KMS-11 (cell line): ENCODE data around the gene OGDH.

ENCODE experiments used
- H2AFZ ChIP-seq: fragments of 200-600 bp; sonication (generic); 2 replicates; pipeline ENCODE4 v1.6.1; 2016; ENCODE audit warnings: antibody characterized with exemption, mixed run types, low read depth
- H3K27ac ChIP-seq: fragments of 200-600 bp; sonication (generic); 2 replicates; pipeline ENCODE4 v1.6.1; 2016; ENCODE audit warnings: mild to moderate bottlenecking, mixed run types
- H3K27me3 ChIP-seq: fragments of 200-600 bp; sonication (generic); 2 replicates; pipeline ENCODE4 v1.6.1; 2017; ENCODE audit warnings: mild to moderate bottlenecking, low read depth, mixed run types, moderate library complexity; ENCODE audit not compliant: insufficient read depth
- H3K36me3 ChIP-seq: fragments of 200-600 bp; sonication (generic); 2 replicates; pipeline ENCODE4 v1.6.1; 2017; ENCODE audit warnings: mild to moderate bottlenecking, mixed run types; ENCODE audit not compliant: insufficient read depth
- H3K4me1 ChIP-seq: fragments of 200-600 bp; sonication (generic); 2 replicates; pipeline ENCODE4 v1.6.1; 2016; ENCODE audit warnings: mild to moderate bottlenecking, low read depth, mixed run types; ENCODE audit not compliant: poor library complexity, severe bottlenecking
- H3K4me2 ChIP-seq: fragments of 200-600 bp; sonication (generic); 2 replicates; pipeline ENCODE4 v1.7.0; 2016; ENCODE audit warnings: mild to moderate bottlenecking, mixed run types
- H3K4me3 ChIP-seq: fragments of 200-600 bp; sonication (generic); IDR thresholded peaks from 2 replicates; pipeline ENCODE4 v1.6.1; 2017; ENCODE audit warnings: low read depth, low read length, mixed read lengths; ENCODE audit not compliant: insufficient read depth
- H3K79me2 ChIP-seq: fragments of 200-600 bp; sonication (generic); 2 replicates; pipeline ENCODE4 v1.6.1; 2016; ENCODE audit warnings: low read depth, mixed run types; ENCODE audit not compliant: insufficient read depth
- H3K9ac ChIP-seq: fragments of 200-600 bp; sonication (generic); 2 replicates; pipeline ENCODE4 v1.6.1; 2016; ENCODE audit warnings: mild to moderate bottlenecking, mixed run types
- H4K20me1 ChIP-seq: fragments of 200-600 bp; sonication (generic); 2 replicates; pipeline ENCODE4 v1.6.1; 2016; ENCODE audit warnings: mild to moderate bottlenecking, mixed run types; ENCODE audit not compliant: insufficient read depth
- TF ChIP-seq, protein P1 (sequence below): fragments of 200-600 bp; sonication (generic); conservative IDR thresholded peaks from 2 replicates; pipeline ENCODE4 v1.6.1; 2017; ENCODE audit warnings: low read depth, mild to moderate bottlenecking, antibody characterized with exemption, low read length, moderate library complexity, mixed read lengths

The OGDH gene

DNA sequence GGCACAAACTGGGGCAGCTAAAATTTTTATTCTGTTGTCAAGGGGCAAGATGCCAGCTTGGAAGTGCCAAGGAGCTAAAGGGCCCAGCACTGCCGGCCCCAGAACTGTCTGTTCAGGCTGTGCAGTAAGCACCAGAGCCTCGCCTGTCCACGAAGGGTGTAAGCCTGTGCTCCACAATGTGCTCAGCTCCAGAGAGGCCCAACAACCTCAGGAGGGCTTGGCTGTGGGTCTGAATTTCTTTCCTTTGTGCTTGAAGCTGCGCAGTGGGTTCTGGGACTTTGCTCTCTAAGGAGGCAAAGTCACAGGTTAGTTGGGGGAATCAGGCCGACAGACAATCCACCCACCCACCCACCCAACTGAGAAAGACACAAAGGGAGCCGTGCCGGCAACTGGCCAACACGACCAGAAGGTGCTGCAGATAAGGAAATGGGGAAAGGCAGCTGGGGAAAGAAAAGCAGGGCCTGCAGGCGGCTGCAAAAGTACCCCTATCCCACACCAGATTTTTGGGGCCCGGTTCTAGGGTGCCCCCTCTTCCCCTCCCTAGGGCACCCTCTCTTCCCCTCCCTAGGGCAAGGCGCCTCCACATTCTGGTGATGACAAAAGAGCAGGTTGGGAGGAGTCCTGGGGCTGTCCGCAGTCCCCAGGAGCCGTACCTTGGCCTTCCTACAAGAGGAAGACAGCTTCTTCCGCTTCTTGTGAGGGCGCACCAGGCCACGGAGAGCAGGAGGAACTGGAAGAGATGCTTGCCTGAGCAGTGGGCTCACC is 40.5 kb upstream of the OGDH start:
- Histone ChIP-seq H3K4me3 (no peak overlapping the region), H3K36me3 (peaks cover 5% of the 10 kb centered on the region; the same call in 1 of the 2 replicates), H3K4me2 (no peak overlapping the region), H3K27me3 (no peaks in the 10 kb centered on the region), H3K27ac (no peak overlapping the region), H3K9ac (no peak overlapping the region), H3K79me2 (no peaks in the 10 kb centered on the region; the same call in 1 of the 2 replicates), H4K20me1 (no peaks in the 10 kb centered on the region; the same call in 1 of the 2 replicates), H2AFZ (no peak overlapping the region), H3K4me1 (no peaks in the 10 kb centered on the region)
- TF ChIP-seq, protein P1, sequence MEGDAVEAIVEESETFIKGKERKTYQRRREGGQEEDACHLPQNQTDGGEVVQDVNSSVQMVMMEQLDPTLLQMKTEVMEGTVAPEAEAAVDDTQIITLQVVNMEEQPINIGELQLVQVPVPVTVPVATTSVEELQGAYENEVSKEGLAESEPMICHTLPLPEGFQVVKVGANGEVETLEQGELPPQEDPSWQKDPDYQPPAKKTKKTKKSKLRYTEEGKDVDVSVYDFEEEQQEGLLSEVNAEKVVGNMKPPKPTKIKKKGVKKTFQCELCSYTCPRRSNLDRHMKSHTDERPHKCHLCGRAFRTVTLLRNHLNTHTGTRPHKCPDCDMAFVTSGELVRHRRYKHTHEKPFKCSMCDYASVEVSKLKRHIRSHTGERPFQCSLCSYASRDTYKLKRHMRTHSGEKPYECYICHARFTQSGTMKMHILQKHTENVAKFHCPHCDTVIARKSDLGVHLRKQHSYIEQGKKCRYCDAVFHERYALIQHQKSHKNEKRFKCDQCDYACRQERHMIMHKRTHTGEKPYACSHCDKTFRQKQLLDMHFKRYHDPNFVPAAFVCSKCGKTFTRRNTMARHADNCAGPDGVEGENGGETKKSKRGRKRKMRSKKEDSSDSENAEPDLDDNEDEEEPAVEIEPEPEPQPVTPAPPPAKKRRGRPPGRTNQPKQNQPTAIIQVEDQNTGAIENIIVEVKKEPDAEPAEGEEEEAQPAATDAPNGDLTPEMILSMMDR: peak; percentile 22; the same call in 1 of the 2 replicates

DNA sequence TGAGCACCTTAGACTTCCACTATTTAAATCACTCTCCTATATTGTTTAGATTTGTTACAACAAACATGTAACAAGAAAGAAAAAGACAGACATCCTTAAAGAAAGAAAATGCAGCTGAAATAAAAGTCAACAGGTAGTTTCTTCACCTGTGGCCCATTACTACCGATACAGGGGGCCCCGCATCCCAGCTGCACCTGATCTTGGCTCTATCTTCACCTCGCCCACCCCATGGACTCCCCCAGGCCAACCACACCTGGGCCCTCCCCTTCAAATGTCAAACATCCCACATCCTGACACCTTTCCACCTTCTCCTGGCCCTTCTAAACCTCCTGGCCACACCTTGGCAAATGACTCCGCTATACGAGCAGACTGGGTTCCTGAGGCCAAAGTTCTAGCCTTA is 39.7 kb upstream of the OGDH start:
- Histone ChIP-seq H3K4me3 (no peak overlapping the region), H3K4me2 (no peak overlapping the region), H3K9ac (no peak overlapping the region)

DNA sequence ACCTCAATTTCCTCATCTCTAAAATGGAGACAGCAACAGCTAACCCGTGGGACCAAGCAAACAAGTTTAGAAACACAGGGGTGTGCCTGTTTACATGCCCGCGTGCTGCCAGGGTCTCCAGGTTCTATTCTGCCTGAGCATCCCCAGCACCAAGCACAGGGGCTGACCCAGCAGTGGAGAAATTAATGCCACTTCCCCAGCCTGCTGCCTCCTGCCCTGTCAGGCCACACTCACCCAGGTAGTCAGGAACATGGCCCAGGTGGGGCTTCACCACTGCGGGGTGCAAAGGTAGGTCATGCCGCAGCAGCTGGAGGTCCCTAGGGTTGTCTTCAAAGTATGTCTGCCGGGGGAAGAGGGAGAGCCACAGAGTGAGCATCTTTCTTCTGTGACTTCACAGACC is 38.5 kb upstream of the OGDH start:
- Histone ChIP-seq H3K4me2 (no peak overlapping the region), H3K9ac (no peak overlapping the region), H3K36me3 (peaks cover 16% of the 10 kb centered on the region; the same call in 1 of the 2 replicates), H3K27me3 (no peaks in the 10 kb centered on the region), H3K27ac (no peak overlapping the region), H4K20me1 (no peaks in the 10 kb centered on the region; the same call in 1 of the 2 replicates), H3K79me2 (peaks cover 16% of the 10 kb centered on the region), H3K4me1 (peaks cover 16% of the 10 kb centered on the region), H2AFZ (no peak overlapping the region), H3K4me3 (no peak overlapping the region)
- TF ChIP-seq, protein P1: no peak

More for the DNA sequence above, 39.7 kb upstream of the OGDH start:
- Histone ChIP-seq H3K27me3 (no peaks in the 10 kb centered on the region), H2AFZ (no peak overlapping the region), H3K4me1 (peaks cover 4% of the 10 kb centered on the region), H3K27ac (no peak overlapping the region), H3K36me3 (peaks cover 11% of the 10 kb centered on the region; the same call in 1 of the 2 replicates), H3K79me2 (peaks cover 4% of the 10 kb centered on the region), H4K20me1 (no peaks in the 10 kb centered on the region; the same call in 1 of the 2 replicates)
- TF ChIP-seq, protein P1: no peak

DNA sequence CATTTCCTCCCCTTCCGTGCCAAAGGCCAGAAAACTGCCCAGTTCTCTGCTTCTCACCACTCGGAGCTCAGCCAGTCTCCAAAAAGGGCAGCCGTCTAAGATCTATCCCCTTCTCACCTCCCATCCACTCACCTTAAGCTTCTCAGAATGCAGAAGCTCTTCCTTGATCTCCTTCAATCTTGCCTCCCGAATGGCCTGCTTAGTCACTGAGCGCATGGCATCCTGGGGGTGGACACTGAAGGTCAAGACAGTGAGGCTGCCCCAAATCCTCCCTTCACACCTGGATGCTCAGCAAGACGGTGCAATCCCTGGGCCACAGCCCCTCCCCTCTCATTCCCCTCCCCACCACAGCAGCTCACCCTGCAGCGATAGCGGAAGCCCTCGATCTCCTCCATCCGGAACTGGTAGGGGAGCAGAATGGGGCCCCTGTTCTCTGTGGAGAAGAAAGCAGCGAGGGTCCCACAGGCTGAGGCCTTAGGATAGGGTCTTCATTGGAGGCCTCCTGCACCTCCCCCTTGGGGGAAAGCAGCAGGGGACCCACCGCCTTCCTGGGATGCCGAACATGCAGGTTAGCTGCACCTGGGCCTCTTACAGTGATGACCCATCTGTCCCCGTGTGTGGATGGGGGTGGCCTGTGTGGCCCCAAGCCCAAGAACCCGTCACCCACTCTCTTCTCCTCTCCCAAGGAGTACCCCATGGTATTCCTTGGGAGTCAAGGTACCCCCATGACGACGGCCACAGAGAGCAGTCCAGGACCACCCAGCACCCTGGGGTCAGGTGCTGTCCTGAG is 37.5 kb upstream of the OGDH start:
- H3K4me1 ChIP-seq: peaks cover 16% of the 10 kb centered on the region
- H3K79me2 ChIP-seq: peaks cover 25% of the 10 kb centered on the region
- H3K36me3 ChIP-seq: peaks cover 16% of the 10 kb centered on the region; the same call in 1 of the 2 replicates
- no peak overlapping the region for H3K27ac ChIP-seq
- H3K27me3 ChIP-seq: no peaks in the 10 kb centered on the region
- no peak overlapping the region for H3K9ac ChIP-seq
- H3K4me2 ChIP-seq: no peak overlapping the region
- H3K4me3 ChIP-seq: no peak overlapping the region
- H2AFZ ChIP-seq: no peak overlapping the region
- TF ChIP-seq, protein P1: no peak
- no peaks in the 10 kb centered on the region; the same call in 1 of the 2 replicates for H4K20me1 ChIP-seq
